Endodermal cell (in vitro differentiated cells): ENCODE data around the gene NOD2. TPM values are rescaled to one million over a fixed set of nuclear protein-coding genes. Genes with fewer than 3 reads are reported as not detected.
A peak's percentile ranks its signal among the peaks of the same experiment; 100 is the strongest.

Experiments used
- DNase-seq: peaks from one replicate; pipeline ENCODE4 v3.0.0-alpha.2; 2017
- H3K27ac ChIP-seq: 2 replicates; pipeline ENCODE4 v1.5.1; 2013; ENCODE audit warnings: mild to moderate bottlenecking, low read depth, low read length, moderate library complexity
- H3K27me3 ChIP-seq: 2 replicates; pipeline ENCODE4 v1.6.1; 2013; ENCODE audit warnings: mild to moderate bottlenecking, low read length, moderate library complexity; ENCODE audit not compliant: insufficient read depth, control insufficient read depth, poor library complexity, severe bottlenecking
- H3K36me3 ChIP-seq: 2 replicates; pipeline ENCODE4 v1.7.0; 2013; ENCODE audit warnings: mild to moderate bottlenecking, low read length, moderate library complexity; ENCODE audit not compliant: control insufficient read depth, insufficient read depth
- H3K4me1 ChIP-seq: one replicate; pipeline ENCODE4 v1.7.0; 2013; ENCODE audit warnings: low read length; ENCODE audit not compliant: control insufficient read depth, insufficient read depth
- H3K4me3 ChIP-seq: 2 replicates; pipeline ENCODE4 v1.5.1; 2013; ENCODE audit warnings: mild to moderate bottlenecking, low read length, moderate library complexity
- H3K9ac ChIP-seq: 2 replicates; pipeline ENCODE4 v1.6.1; 2013; ENCODE audit warnings: mild to moderate bottlenecking, low read length, moderate library complexity; ENCODE audit not compliant: poor library complexity, severe bottlenecking; ENCODE audit errors: extremely low read depth
- H3K9me3 ChIP-seq: 2 replicates; pipeline ENCODE4 v1.6.1; 2013; ENCODE audit warnings: mild to moderate bottlenecking, low read length, moderate library complexity; ENCODE audit not compliant: control insufficient read depth
- H3K27ac Mint-ChIP-seq: 2 replicates; pipeline ENCODE4 v1.8.0; 2020; ENCODE audit warnings: mixed read lengths
- H3K27me3 Mint-ChIP-seq: 2 replicates; pipeline ENCODE4 v1.8.0; 2021; ENCODE audit warnings: mild to moderate bottlenecking, mixed read lengths; ENCODE audit not compliant: insufficient read depth
- H3K36me3 Mint-ChIP-seq: 2 replicates; pipeline ENCODE4 v1.8.0; 2020; ENCODE audit warnings: low read depth, mixed read lengths
- H3K4me1 Mint-ChIP-seq: 2 replicates; pipeline ENCODE4 v1.8.0; 2020; ENCODE audit warnings: mixed read lengths
- H3K4me3 Mint-ChIP-seq: 2 replicates; pipeline ENCODE4 v1.8.0; 2020; ENCODE audit warnings: mild to moderate bottlenecking, moderate library complexity, mixed read lengths
- H3K9me3 Mint-ChIP-seq: 2 replicates; pipeline ENCODE4 v1.8.0; 2020; ENCODE audit warnings: mild to moderate bottlenecking, mixed read lengths
- CTCF ChIP-seq: fragments of 200-600 bp; sonication (generic); conservative IDR thresholded peaks from 2 replicates; pipeline ENCODE4 v1.5.0; 2021; ENCODE audit warnings: antibody characterized with exemption, mild to moderate bottlenecking
- WGBS, 2 experiments: methylation state at CpG; one replicate each; pipeline versions ENCODE4 v1.1.5 to v1.1.7; 2013; ENCODE audit warnings: missing lambda C conversion rate in 2 of 2, mixed read lengths in 1 of 2; ENCODE audit not compliant: insufficient coverage in 1 of 2, insufficient read length in 1 of 2; 5-methylcytosine and 5-hydroxymethylcytosine counted together
- total RNA-seq, 2 donors: library from RNA; stranded (reverse); fragmentation: NEBNext Ultra II Directional in 1 of 2; extraction: Animal tissue kit (Norgen Biotek cat#: 25700) in 1 of 2; gene quantifications; 2 replicates in 1 of 2; 3 replicates in 1 of 2; pipeline ENCODE4 v1.2.1, GENCODE V29; 2021

NOD2 gene
- total RNA-seq, 2 donors from 2014 or later, result 0.33 to 0.42 TPM

DNA sequence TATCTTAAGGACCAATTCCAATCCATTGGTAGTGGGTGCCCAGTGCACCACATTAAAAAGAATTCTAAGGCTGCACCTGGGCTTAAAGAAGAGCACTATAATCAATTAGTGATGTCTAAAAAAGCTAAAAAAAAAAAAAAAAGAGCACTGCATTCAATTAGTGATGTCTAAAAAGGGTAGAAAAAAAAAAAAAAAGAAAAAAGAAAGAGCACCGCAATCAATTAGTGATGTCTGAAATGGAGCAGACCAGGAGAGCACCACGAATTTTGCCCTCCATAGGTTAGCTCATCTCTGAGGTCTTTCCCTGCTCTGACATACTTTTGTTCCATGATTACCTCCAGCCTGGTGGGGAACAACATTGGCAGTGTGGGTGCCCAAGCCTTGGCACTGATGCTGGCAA, 29.6 kb downstream of the NOD2 start:
- Histone ChIP-seq H3K9me3 (no peaks in the 10 kb centered on the region), H3K4me3 (no peak overlapping the region), H3K4me1 (peaks cover 2% of the 10 kb centered on the region), H3K27ac (no peak overlapping the region), H3K9ac (no peak overlapping the region), H3K36me3 (no peaks in the 10 kb centered on the region), H3K27me3 (no peaks in the 10 kb centered on the region)
- DNase-seq, result peak; percentile 2
- Mint-ChIP-seq H3K4me3 (no peak overlapping the region), H3K4me1 (peaks cover 18% of the 10 kb centered on the region), H3K27ac (no peak overlapping the region), H3K9me3 (peaks cover 5% of the 10 kb centered on the region), H3K36me3 (no peaks in the 10 kb centered on the region), H3K27me3 (peaks cover 5% of the 10 kb centered on the region)
- WGBS, 2 experiments, result 82 to 90% methylated on average over 2 of the region's 2 CpGs
- no peak for TF ChIP-seq CTCF

GRCh38 chr16:50724306-50724705, 30.9 kb downstream of the NOD2 start:
- no peak overlapping the region for H3K27ac Mint-ChIP-seq
- no peak for TF ChIP-seq CTCF
- DNase-seq, result peak; percentile 22
- no peaks in the 10 kb centered on the region for H3K9me3 ChIP-seq
- no peak overlapping the region for H3K4me3 Mint-ChIP-seq
- no peaks in the 10 kb centered on the region for H3K36me3 Mint-ChIP-seq
- no peak overlapping the region for H3K27ac ChIP-seq
- no peak overlapping the region for H3K4me3 ChIP-seq
- no peak overlapping the region for H3K9ac ChIP-seq
- peaks cover 5% of the 10 kb centered on the region for H3K9me3 Mint-ChIP-seq
- H3K36me3 ChIP-seq, result no peaks in the 10 kb centered on the region
- peaks cover 13% of the 10 kb centered on the region for H3K4me1 Mint-ChIP-seq
- no peaks in the 10 kb centered on the region for H3K27me3 ChIP-seq
- peaks cover 2% of the 10 kb centered on the region for H3K4me1 ChIP-seq
- H3K27me3 Mint-ChIP-seq, result peaks cover 5% of the 10 kb centered on the region

DNA sequence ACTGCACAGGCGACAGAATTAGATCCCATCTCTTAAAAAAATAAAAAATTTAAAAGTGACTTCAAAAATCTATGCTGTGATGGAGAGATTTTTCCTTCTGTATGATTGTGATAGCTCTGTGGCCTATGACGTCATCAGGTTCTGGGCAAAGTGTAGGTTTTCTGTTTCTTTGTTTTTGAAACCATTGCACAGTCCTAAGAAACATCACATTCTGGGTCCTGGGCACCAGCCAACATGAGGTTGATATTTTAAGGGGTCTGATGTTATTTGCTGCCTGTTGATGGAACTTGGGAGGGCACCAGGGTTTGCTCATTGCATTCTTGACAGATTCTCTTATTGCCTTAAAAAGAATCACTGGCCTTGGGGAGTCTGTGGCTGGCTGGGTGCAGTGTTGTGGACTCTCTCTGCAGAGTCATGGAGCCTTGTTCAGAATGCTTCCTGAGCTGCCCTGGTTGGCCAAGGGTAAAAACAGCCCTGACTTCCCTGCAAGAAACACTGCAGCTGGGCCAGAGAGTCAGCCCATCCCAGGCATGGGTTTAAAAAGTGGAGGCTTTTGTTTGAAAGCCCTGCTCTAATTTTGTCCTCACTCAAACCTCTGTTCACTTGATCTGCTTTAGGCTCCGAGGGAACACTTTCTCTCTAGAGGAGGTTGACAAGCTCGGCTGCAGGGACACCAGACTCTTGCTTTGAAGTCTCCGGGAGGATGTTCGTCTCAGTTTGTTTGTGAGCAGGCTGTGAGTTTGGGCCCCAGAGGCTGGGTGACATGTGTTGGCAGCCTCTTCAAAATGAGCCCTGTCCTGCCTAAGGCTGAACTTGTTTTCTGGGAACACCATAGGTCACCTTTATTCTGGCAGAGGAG, 38.0 kb downstream of the NOD2 start:
- Mint-ChIP-seq H3K4me3 (no peak overlapping the region), H3K27ac (no peak overlapping the region), H3K4me1 (no peaks in the 10 kb centered on the region), H3K9me3 (no peaks in the 10 kb centered on the region), H3K27me3 (peaks cover 10% of the 10 kb centered on the region), H3K36me3 (no peaks in the 10 kb centered on the region)
- TF ChIP-seq CTCF, result no peak
- H3K9ac ChIP-seq, result no peak overlapping the region
- H3K27me3 ChIP-seq, result peaks cover 4% of the 10 kb centered on the region
- DNase-seq, result peak; percentile 19
- H3K4me3 ChIP-seq, result no peak overlapping the region
- no peaks in the 10 kb centered on the region for H3K9me3 ChIP-seq
- H3K27ac ChIP-seq, result no peak overlapping the region
- no peaks in the 10 kb centered on the region for H3K4me1 ChIP-seq
- no peaks in the 10 kb centered on the region for H3K36me3 ChIP-seq
- WGBS, 2 experiments, result 76 to 90% methylated on average over 3 to 6 of the region's 6 CpGs
